GM19240 (cell line): Measurements from ENCODE around the gene PRKCZ.

Source experiments
- DNase-seq: peaks from one replicate; pipeline ENCODE4 v3.0.0; 2011; ENCODE audit warnings: low spot score; ENCODE audit not compliant: insufficient read length

The PRKCZ gene

GRCh38 chr1:2061065-2061778 is 11.0 kb downstream of the PRKCZ start:
- no peak for DNase-seq

- DNase-seq: no peak
Measured at GRCh38 chr1:2065699-2066098, 15.5 kb downstream of the PRKCZ start.

DNA sequence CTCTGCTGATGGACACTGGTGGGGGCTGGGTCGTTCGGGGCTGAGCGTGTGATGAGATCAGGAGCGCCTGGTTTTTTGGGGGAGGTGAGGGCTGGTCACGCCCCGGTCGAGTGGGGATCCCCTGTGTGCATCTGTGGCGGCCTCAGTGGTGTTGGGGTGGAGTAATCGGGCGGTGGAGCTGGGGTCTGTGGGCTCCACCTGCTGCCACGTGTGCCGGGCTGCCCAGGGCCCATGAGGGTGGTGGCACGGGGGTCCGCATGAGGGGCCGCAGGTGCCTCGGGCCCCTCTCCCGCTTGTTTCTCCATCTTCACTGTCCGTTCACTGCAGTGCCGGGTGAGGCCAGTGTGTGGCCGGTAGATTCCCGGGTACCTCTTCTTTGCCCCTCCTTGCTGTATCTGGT is 17.2 kb downstream of the PRKCZ start:
- no peak for DNase-seq

- no peak for DNase-seq
Measured at GRCh38 chr1:2067981-2068380, 17.8 kb downstream of the PRKCZ start.

GRCh38 chr1:2068951-2069350 is 18.7 kb downstream of the PRKCZ start:
- DNase-seq: no peak

GRCh38 chr1:2070016-2070415 is 19.8 kb downstream of the PRKCZ start:
- no peak for DNase-seq

DNA sequence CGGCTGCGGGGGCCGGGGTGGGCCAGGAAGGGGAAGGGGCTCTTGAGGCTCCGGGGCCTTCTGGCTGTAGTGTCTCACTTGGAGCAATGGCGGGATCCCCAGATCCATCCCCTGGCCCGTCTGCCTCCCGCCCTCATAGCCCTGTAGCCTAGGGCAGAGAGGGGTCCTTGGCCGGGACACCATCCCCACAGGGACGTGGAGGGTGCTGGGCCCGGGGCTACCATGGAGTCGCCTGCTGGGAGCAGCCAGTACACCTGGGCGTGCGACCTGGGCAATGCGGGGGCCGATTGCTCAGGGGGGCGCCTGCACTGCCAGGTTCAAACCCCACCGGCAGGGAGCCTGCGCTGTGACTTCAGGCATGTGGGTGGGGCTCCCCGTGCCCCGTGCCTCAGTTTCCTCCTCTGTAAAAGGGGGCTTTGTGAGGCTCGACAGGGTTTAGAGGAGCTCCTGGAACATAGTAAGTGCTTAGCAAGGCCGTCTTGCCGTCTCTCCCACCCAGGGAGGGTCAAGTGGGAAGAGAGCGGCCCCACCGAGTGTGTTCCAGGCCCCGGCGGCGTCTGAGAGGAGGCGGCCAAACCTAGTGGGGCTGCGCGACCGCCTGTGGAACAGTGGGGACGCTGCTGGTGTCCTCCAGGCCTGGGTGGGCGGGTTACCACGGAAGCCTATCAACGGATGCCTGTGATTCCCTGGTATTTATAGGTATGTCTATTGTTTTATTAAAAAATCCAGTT is 20.8 kb downstream of the PRKCZ start:
- DNase-seq: no peak

DNA sequence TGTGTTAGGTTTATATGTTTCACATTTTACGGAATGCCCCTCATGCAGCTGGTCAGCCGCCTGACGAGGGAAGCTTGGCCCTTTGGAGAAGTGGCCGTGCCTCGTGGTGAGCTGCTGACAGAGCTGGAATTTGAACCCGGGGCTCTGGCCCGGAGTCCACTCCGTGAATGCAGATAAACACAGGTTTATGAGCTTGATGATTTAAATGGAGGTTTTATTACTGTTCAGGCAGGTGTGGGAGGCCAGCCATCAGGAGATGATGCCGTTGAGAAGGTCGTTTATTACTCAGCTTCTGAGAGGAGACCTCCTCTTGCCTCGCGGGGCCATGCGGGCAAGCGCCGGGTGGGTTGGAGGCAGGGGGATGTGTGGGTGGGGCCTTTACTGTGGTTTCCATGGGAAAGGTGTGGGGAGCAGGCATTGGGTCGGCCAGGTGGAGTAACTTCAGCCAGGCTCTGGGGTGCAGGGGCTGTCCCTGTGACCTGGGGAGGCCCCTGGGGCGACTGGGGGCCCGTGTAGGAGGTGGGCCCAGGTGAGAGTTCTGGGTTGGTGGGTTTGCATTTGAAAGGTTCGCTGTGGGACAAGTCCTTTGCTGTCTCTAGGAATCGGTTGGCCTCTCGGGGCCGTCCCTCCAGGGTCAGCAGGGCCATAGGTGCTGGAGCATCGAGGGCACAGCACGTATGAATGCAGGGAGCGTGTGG is 22.0 kb downstream of the PRKCZ start:
- no peak for DNase-seq

- DNase-seq: no peak
Measured at GRCh38 chr1:2072891-2073290, 22.7 kb downstream of the PRKCZ start.

DNA sequence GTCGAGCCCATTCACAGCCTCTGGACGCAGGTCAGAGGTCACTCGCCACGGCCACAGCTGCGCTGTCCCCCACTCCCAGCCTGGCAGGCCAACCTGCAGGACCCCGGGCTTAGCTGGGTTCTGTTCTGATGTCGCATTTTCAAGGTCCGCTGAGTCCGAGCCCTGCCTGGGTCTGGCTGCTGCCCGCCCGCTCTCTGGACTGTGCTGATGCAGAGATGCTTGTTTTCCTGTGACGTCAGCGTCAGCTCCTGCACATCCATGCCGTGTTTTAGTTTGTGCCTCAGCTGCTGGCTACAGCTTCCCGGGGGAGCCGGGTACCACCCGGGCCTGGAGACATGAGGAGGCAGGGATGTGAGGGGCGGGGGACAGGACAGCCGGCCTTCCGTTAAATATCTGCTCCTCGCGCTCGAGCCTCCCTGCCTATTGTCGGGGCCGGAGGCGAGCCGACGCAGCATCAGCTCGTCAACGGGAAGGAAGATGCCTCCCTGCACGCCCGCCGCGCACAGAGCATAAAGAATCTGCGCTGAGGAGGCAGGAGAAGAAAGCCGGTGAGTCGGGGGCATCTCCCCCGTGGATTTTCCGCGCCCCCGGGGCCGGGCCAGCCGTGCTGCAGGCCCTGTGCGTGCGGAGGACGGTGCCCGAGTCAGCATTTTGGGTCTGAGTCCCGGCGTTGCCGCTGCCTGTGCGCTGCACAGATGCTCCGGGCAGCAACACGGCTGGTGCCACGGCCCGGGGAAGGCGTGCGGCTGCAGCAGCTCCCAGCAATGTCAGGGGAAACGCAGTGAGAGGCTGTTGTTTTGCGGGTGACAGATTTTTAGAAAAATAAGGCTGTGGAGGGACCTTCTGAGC is 23.4 kb downstream of the PRKCZ start:
- no peak for DNase-seq

DNA sequence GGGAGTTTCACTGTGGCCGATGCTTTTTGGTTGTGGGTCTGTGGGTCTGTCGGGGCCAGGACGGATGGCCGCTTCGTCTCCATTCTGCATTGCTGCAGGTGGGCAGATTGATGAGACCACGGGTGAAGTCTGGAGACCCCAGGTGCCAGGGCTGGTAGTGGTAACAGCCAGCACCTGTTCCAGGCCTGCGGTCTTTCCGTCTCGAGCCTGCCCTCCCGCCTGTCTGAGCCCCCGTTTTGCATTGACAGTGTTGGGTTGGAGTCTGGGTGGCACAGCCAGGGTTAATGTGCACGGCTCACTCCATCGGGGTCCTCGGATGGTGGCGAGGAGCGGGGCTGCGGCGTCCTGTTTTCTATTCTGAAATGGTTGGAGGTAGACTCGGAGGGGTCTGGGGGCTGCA is 24.2 kb downstream of the PRKCZ start:
- DNase-seq: no peak

DNA sequence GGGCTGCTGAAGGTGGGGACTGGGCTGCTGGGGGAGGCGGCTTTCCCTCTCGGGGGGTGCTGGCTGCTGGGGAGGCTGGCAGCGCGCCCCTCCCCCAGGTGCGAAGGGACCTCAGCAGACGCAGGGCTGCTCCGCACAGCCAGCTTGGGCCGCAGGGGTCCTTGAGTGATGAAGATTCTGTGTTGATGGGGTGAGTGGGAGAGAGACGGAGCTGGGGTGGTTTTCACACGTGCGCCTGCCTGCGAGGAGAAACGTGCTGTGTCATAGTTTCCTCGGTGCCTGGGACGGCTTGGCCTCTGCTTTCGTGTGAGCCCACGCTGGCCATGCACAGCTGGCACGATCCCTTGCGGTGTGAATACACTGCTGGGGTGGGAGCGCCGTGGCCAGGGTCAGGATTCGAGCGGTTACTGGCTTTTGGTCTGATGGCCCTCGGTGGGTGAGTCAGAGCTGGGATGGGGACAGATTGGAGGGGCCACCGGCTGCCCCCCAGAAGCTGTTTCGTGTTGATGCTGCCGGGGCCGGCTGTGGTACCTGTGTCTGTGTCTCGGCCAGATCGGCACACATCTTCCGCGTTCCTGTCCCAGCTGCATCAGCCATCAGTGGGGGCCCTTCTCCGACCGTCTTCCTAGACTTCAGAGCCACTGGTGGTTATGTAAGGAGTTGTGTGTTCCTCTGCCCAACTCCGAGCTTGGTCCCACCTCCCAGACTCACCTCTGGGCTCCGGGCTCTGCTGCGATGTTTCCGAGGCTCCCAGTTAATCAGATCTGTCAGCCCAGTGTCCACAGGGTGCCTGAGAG is 24.9 kb downstream of the PRKCZ start:
- no peak for DNase-seq

- DNase-seq: no peak
Measured at GRCh38 chr1:2076826-2077225, 26.6 kb downstream of the PRKCZ start.

DNA sequence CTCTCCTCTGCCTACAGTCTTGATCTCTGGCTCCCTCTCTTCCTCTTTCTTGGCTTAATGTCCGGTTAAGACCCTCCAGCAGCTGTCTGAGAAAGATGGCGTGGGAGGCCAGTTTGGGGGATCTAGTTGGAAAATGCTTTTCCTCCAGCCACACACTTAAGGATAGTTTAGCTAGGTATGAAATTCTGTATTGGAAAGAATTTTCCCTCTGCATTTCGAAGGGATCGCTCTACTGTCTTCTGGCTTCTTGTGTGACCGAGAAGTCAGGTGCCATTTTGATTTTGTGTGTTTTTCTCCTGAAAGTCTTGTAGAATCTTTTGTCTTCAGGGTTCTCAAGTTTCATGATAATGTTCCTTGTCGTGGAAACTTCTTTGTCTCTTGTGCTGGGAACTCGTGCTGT is 28.0 kb downstream of the PRKCZ start:
- DNase-seq: no peak

GRCh38 chr1:2079396-2080085 is 29.3 kb downstream of the PRKCZ start:
- DNase-seq: no peak

GRCh38 chr1:2080140-2080539 is 29.9 kb downstream of the PRKCZ start:
- no peak for DNase-seq

- DNase-seq: no peak
Measured at GRCh38 chr1:2080884-2081283, 30.7 kb downstream of the PRKCZ start.

GRCh38 chr1:2081326-2081885 is 31.2 kb downstream of the PRKCZ start:
- DNase-seq: no peak

DNA sequence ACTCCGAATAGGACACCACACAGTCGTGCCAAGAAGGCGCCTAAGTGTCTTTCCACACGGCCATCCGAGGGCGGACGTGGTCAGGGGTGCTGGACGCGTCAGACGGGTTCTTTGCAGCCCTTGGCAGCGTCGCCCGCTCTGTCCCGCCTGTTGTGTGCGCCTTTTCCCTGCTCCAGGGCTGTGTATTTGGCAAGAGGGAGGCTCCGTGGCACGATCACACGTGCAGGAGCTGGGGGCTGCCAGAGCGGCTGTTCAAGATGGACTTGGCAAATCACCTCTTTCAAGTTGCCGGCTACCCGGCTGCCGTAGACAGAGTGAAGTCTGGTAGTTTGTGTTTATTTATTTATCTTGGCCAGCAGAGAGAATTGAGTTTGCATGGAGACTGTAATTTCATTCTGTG is 31.9 kb downstream of the PRKCZ start:
- DNase-seq: no peak

- no peak for DNase-seq
Measured at GRCh38 chr1:2083666-2084065, 33.5 kb downstream of the PRKCZ start.
